Measurements from ENCODE around the gene SLC26A1.

SLC26A1 gene

DNA sequence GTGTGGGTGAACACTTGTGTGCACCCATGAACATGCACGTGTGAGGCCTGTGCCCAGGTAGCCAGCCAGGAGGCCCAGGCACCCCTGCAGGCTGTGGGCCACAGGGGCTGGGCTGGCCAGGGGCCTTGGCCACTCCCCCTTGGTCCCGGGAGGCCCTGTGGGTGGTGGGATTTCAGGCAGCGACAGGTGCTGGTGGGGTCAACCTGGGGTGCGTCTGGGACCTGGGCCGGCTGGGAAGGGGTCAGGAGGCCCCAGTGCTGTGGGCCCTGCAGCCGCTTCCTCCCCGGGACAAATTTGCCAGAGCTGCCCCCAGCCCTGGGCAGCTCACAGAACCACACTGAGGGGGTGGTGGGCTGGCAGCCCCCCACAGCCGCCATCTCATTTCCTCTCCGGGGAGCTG lies 26.1 kb upstream of the SLC26A1 start:
- Histone ChIP-seq H3K9me3 (ENCODE audit: control insufficient read depth, insufficient read depth, low read length) (no peaks in the 10 kb centered on the region), H3K4me3 (ENCODE audit: low read depth, low read length) (no peak overlapping the region), H3K36me3 (ENCODE audit: control insufficient read depth, insufficient read depth, low read length) (0 out of 2 replicates have a peak, but pooled peaks cover 2% of the 10 kb centered on the region), H3K27me3 (ENCODE audit: control insufficient read depth, insufficient read depth, low read length) (no peaks in the 10 kb centered on the region), H3K4me1 (ENCODE audit: control insufficient read depth, insufficient read depth, low read length) (0 out of 2 replicates have a peak, but pooled peaks cover 3% of the 10 kb centered on the region), H3K27ac (ENCODE audit: low read depth, low read length) (no peak overlapping the region), H3K9ac (ENCODE audit: low read depth, low read length) (no peak overlapping the region)

DNA sequence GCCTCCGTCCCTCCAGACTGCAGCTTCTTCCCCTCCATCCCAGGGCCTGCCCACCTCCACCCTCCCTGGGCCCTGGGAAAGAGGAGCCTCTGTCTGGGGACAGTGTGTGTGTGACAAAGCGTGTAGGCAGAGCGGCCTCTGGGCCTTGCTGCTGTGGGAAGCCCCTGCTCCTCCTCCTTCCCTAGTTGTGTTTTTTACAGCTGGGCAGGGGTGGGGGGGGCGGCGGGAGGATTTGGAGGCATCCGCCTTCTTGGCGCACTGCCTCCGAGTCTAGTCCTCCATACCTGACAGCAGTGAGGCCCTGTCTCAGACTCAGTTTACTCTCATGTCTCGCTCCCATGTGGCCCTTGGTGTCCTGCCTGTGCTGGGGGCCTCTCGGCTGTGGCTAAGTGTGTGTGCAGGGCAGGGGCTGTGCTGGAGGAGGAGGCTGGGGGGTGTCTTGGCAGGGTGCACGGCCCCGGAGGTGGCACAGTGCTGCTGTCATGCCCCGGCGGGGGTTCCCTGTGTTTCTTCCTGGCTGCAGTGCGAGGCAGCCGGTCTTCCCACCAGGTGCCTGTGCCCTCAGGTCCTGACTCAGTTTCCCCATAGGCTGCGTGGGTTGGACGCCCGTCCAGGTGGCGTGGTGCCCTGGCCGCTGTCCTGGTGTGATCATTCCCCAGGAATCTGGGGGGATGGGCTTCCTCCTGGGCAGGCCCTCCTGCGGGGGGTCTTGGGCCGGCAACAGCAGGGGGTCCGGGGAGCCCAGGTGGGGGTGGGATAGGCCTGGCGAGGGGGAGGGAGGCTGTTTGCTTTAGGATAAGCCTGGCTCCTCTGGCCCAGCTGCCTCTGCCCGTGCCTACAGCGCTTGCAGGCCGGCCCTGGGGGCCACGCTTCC lies 25.2 kb upstream of the SLC26A1 start:
- Histone ChIP-seq H3K4me1 (ENCODE audit: control insufficient read depth, insufficient read depth, low read length) (0 out of 2 replicates have a peak, but pooled peaks cover 3% of the 10 kb centered on the region), H3K9me3 (ENCODE audit: control insufficient read depth, insufficient read depth, low read length) (no peaks in the 10 kb centered on the region), H3K4me3 (ENCODE audit: low read depth, low read length) (no peak overlapping the region), H3K9ac (ENCODE audit: low read depth, low read length) (no peak overlapping the region), H3K36me3 (ENCODE audit: control insufficient read depth, insufficient read depth, low read length) (no peaks in the 10 kb centered on the region), H3K27me3 (ENCODE audit: control insufficient read depth, insufficient read depth, low read length) (no peaks in the 10 kb centered on the region), H3K27ac (ENCODE audit: low read depth, low read length) (no peak overlapping the region)

DNA sequence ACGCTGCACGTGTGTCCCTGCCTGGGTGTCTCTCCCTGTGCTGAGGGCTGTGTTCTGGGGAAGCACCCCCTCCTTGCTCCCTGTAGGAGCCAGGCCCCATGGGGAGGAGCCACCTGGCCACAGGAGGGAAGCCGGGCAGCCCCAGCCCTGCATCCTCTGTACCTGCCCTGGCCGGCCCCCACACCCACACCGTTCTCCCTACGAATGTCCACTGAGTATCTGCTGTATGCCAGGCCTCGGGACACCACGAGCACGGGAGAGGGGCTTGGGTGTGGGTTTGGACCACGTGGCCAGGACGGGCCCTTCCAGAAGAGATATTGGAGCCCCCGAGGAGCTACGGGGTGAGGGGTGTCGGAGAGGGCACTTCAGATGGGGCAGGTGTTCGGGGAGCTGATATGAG lies 24.5 kb upstream of the SLC26A1 start:
- H3K4me1 ChIP-seq (ENCODE audit: control insufficient read depth, insufficient read depth, low read length) = 0 out of 2 replicates have a peak, but pooled peaks cover 3% of the 10 kb centered on the region
- no peak overlapping the region for H3K9ac ChIP-seq (ENCODE audit: low read depth, low read length)
- no peak overlapping the region for H3K27ac ChIP-seq (ENCODE audit: low read depth, low read length)
- H3K27me3 ChIP-seq (ENCODE audit: control insufficient read depth, insufficient read depth, low read length) = peaks cover 2% of the 10 kb centered on the region; the same call in 1 of the 2 replicates
- no peaks in the 10 kb centered on the region for H3K9me3 ChIP-seq (ENCODE audit: control insufficient read depth, insufficient read depth, low read length)
- H3K4me3 ChIP-seq (ENCODE audit: low read depth, low read length) = no peak overlapping the region
- H3K36me3 ChIP-seq (ENCODE audit: control insufficient read depth, insufficient read depth, low read length) = no peaks in the 10 kb centered on the region

DNA sequence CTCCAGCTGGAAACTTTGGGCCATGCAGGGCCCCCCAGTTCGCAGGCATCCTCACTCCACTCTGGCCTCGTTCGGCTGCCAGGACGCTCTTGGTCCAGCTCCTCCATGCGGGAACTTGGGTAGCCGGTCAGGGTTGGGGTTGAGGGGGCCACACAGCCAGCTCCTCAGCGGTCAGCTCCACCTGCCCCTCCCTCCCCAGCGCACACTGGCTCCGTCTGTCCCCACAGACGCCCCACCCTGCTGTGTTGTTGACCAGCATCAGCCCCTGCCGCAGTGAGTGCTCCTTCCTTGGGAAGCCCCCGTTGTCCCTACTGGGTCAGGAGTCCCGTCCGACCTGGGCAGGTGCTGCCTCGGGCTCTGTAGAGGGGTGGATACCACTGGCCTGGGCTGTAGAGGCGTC lies 24.0 kb upstream of the SLC26A1 start:
- no peak overlapping the region for H3K4me3 ChIP-seq (ENCODE audit: low read depth, low read length)
- 0 out of 2 replicates have a peak, but pooled peaks cover 3% of the 10 kb centered on the region for H3K4me1 ChIP-seq (ENCODE audit: control insufficient read depth, insufficient read depth, low read length)
- H3K9me3 ChIP-seq (ENCODE audit: control insufficient read depth, insufficient read depth, low read length) = no peaks in the 10 kb centered on the region
- no peaks in the 10 kb centered on the region for H3K36me3 ChIP-seq (ENCODE audit: control insufficient read depth, insufficient read depth, low read length)
- H3K27ac ChIP-seq (ENCODE audit: low read depth, low read length) = no peak overlapping the region
- no peak overlapping the region for H3K9ac ChIP-seq (ENCODE audit: low read depth, low read length)
- H3K27me3 ChIP-seq (ENCODE audit: control insufficient read depth, insufficient read depth, low read length) = peaks cover 4% of the 10 kb centered on the region; the same call in 1 of the 2 replicates

DNA sequence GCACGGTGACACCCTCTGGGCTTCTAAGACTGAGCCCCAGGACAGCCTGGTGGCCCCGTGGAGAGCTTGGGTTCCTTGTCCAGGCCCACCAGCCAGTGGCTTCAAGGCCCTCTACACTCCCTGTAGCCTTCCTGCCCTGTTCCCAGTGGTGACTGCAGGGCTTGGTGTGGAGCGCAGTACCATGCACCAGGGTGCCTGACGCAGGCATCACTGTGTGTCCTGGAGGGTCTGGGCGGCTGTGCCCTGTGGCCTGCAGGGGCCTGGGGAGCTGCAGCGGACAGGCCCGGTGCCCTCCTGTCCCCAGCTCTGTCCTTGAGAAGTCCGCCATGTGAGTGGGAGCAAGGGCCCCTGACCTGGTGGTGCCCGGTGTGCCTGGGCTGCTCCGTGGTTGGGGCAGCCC lies 22.5 kb upstream of the SLC26A1 start:
- no peak overlapping the region for H3K27ac ChIP-seq (ENCODE audit: low read depth, low read length)
- H3K9me3 ChIP-seq (ENCODE audit: control insufficient read depth, insufficient read depth, low read length) = no peaks in the 10 kb centered on the region
- H3K4me3 ChIP-seq (ENCODE audit: low read depth, low read length) = no peak overlapping the region
- H3K36me3 ChIP-seq (ENCODE audit: control insufficient read depth, insufficient read depth, low read length) = no peaks in the 10 kb centered on the region
- peaks cover 8% of the 10 kb centered on the region for H3K27me3 ChIP-seq (ENCODE audit: control insufficient read depth, insufficient read depth, low read length)
- H3K4me1 ChIP-seq (ENCODE audit: control insufficient read depth, insufficient read depth, low read length) = 0 out of 2 replicates have a peak, but pooled peaks cover 3% of the 10 kb centered on the region
- H3K9ac ChIP-seq (ENCODE audit: low read depth, low read length) = no peak overlapping the region

DNA sequence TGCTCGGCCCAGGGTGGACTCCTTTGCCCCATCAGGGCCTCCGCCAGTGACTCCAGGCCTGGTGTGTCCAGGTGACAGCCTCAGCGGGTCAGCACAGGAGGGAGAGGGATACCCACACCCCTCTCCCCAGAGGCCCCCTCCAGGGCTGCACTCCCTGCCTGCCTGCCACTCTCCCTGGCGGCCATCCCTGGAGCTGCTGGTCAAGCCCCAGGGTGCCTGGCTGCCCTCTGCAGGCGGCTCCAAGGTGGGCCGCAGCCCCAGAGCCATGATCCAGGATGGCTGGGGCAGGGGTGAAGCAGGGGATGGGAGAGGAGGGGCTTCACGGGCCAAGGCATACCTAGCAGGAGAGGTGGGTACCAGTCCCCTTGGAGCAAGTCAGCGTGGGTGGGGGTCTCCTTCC lies 22.0 kb upstream of the SLC26A1 start:
- Histone ChIP-seq H3K9ac (ENCODE audit: low read depth, low read length) (no peak overlapping the region), H3K4me3 (ENCODE audit: low read depth, low read length) (no peak overlapping the region), H3K27me3 (ENCODE audit: control insufficient read depth, insufficient read depth, low read length) (peaks cover 14% of the 10 kb centered on the region), H3K9me3 (ENCODE audit: control insufficient read depth, insufficient read depth, low read length) (no peaks in the 10 kb centered on the region), H3K27ac (ENCODE audit: low read depth, low read length) (no peak overlapping the region), H3K4me1 (ENCODE audit: control insufficient read depth, insufficient read depth, low read length) (peaks cover 8% of the 10 kb centered on the region; the same call in 1 of the 2 replicates), H3K36me3 (ENCODE audit: control insufficient read depth, insufficient read depth, low read length) (no peaks in the 10 kb centered on the region)

GRCh38 chr4:1014291-1015167 lies 21.3 kb upstream of the SLC26A1 start:
- Histone ChIP-seq H3K9me3 (ENCODE audit: control insufficient read depth, insufficient read depth, low read length) (no peaks in the 10 kb centered on the region), H3K4me1 (ENCODE audit: control insufficient read depth, insufficient read depth, low read length) (peaks cover 12% of the 10 kb centered on the region; the same call in 1 of the 2 replicates)

GRCh38 chr4:1013225-1014073 lies 20.2 kb upstream of the SLC26A1 start:
- Histone ChIP-seq H3K36me3 (ENCODE audit: control insufficient read depth, insufficient read depth, low read length) (no peaks in the 10 kb centered on the region), H3K4me1 (ENCODE audit: control insufficient read depth, insufficient read depth, low read length) (peaks cover 11% of the 10 kb centered on the region; the same call in 1 of the 2 replicates), H3K4me3 (ENCODE audit: low read depth, low read length) (no peak overlapping the region), H3K9ac (ENCODE audit: low read depth, low read length) (no peak overlapping the region), H3K27me3 (ENCODE audit: control insufficient read depth, insufficient read depth, low read length) (peaks cover 27% of the 10 kb centered on the region), H3K9me3 (ENCODE audit: control insufficient read depth, insufficient read depth, low read length) (no peaks in the 10 kb centered on the region), H3K27ac (ENCODE audit: low read depth, low read length) (no peak overlapping the region)

More at GRCh38 chr4:1014291-1015167, 21.3 kb upstream of the SLC26A1 start:
- Histone ChIP-seq H3K36me3 (ENCODE audit: control insufficient read depth, insufficient read depth, low read length) (no peaks in the 10 kb centered on the region), H3K27me3 (ENCODE audit: control insufficient read depth, insufficient read depth, low read length) (peaks cover 19% of the 10 kb centered on the region), H3K27ac (ENCODE audit: low read depth, low read length) (no peak overlapping the region), H3K4me3 (ENCODE audit: low read depth, low read length) (no peak overlapping the region), H3K9ac (ENCODE audit: low read depth, low read length) (no peak overlapping the region)

- H3K36me3 ChIP-seq (ENCODE audit: control insufficient read depth, insufficient read depth, low read length) = no peaks in the 10 kb centered on the region
- H3K4me3 ChIP-seq (ENCODE audit: low read depth, low read length) = peak overlapping the region; percentile 56
- no peaks in the 10 kb centered on the region for H3K9me3 ChIP-seq (ENCODE audit: control insufficient read depth, insufficient read depth, low read length)
- H3K4me1 ChIP-seq (ENCODE audit: control insufficient read depth, insufficient read depth, low read length) = peaks cover 11% of the 10 kb centered on the region; the same call in 1 of the 2 replicates
- H3K27ac ChIP-seq (ENCODE audit: low read depth, low read length) = no peak overlapping the region
- H3K27me3 ChIP-seq (ENCODE audit: control insufficient read depth, insufficient read depth, low read length) = peaks cover 40% of the 10 kb centered on the region
- H3K9ac ChIP-seq (ENCODE audit: low read depth, low read length) = no peak overlapping the region
Measured at GRCh38 chr4:1012034-1012739, 19.0 kb upstream of the SLC26A1 start.

DNA sequence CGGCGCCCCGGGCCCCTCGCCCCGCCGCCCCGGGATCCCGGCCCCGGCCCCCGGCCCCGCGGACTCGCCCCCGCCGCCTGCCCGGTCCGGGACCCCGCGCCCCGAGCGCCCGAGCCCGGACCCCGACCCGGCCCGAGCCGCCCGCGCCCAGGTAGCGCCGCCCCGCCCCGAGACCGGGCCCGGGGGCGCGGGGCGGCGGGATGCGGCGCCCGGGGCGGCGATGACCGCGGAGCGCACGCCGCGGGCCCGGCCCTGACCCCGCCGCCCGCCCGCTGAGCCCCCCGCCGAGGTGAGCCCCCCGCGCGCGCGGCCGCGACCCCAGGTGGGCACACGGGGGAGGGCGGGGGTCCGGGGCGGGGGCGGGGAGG lies 18.4 kb upstream of the SLC26A1 start:
- no peaks in the 10 kb centered on the region for H3K36me3 ChIP-seq (ENCODE audit: control insufficient read depth, insufficient read depth, low read length)
- no peak overlapping the region for H3K27ac ChIP-seq (ENCODE audit: low read depth, low read length)
- peaks cover 45% of the 10 kb centered on the region for H3K27me3 ChIP-seq (ENCODE audit: control insufficient read depth, insufficient read depth, low read length)
- no peak overlapping the region for H3K4me3 ChIP-seq (ENCODE audit: low read depth, low read length)
- no peaks in the 10 kb centered on the region for H3K9me3 ChIP-seq (ENCODE audit: control insufficient read depth, insufficient read depth, low read length)
- H3K9ac ChIP-seq (ENCODE audit: low read depth, low read length) = no peak overlapping the region
- peaks cover 11% of the 10 kb centered on the region; the same call in 1 of the 2 replicates for H3K4me1 ChIP-seq (ENCODE audit: control insufficient read depth, insufficient read depth, low read length)

Measured in HUES48 (cell line).